IMR-90 (cell line): ENCODE measurements around the gene ALG1. TPM values are rescaled to one million over a fixed set of nuclear protein-coding genes. Genes with fewer than 3 reads are reported as not detected.
"Not testable (repeated sequence)": the region's sequence is repeated elsewhere in the genome, so short reads cannot be mapped to it uniquely, and the experiment has no call there.

Experiments
- ATAC-seq: fragments of 200-7000 bp; cut with Tn5 transposase; 2 replicates; pipeline ENCODE4 v1.9.1; 2020; ENCODE audit warnings: low read depth, mild to moderate bottlenecking, moderate library complexity
- BruUV-seq: library from RNA; stranded (reverse); fragments of 400-500 nt; replicated peaks from 2 replicates; lab custom pipeline; 2021; lab: Mats Ljungman, UMichigan
- CTCF ChIA-PET: fragments of 300-600 bp; formaldehyde crosslinking; extraction: SDS; loops from one replicate; lab custom pipeline; 2021; ENCODE audit warnings: antibody characterized with exemption; lab: Yijun Ruan, JAX
- POLR2A ChIA-PET: fragments of 300-600 bp; sonication (Branson Sonifier 250); formaldehyde crosslinking; loops from one replicate; lab custom pipeline; 2022; ENCODE audit warnings: antibody characterized with exemption; ENCODE audit not compliant: unreplicated experiment; lab: Charles Lee
- DNase-seq: peaks from one replicate; pipeline ENCODE4 v3.0.0; 2013
- H2AFZ ChIP-seq: replicated peaks from 2 replicates; pipeline ENCODE3; 2013; ENCODE audit warnings: low read length, mild to moderate bottlenecking; ENCODE audit not compliant: poor library complexity
- H2AK5ac ChIP-seq: 2 replicates; pipeline ENCODE4 v1.6.1; 2013; ENCODE audit warnings: low read depth, low read length, inconsistent platforms
- H2AK9ac ChIP-seq: replicated peaks from 2 replicates; pipeline ENCODE3; 2013; ENCODE audit warnings: mild to moderate bottlenecking, low read depth, low read length, moderate library complexity; ENCODE audit not compliant: poor library complexity
- H2BK120ac ChIP-seq: 2 replicates; pipeline ENCODE4 v1.6.1; 2013; ENCODE audit warnings: low read depth, low read length, inconsistent platforms
- H2BK15ac ChIP-seq: 3 replicates; pipeline ENCODE4 v1.6.1; 2013; ENCODE audit warnings: low read depth, low read length, inconsistent platforms
- H2BK20ac ChIP-seq: 2 replicates; pipeline ENCODE4 v1.6.1; 2013; ENCODE audit warnings: low read depth, mild to moderate bottlenecking, inconsistent platforms, low read length, moderate library complexity
- H2BK5ac ChIP-seq: 2 replicates; pipeline ENCODE4 v1.6.1; 2013; ENCODE audit warnings: mild to moderate bottlenecking, low read depth, low read length, inconsistent platforms; ENCODE audit not compliant: poor library complexity, severe bottlenecking
- H3K14ac ChIP-seq: replicated peaks from 2 replicates; pipeline ENCODE4 v1.6.1; 2013; ENCODE audit warnings: low read depth, low read length, inconsistent platforms
- H3K18ac ChIP-seq: 2 replicates; pipeline ENCODE4 v1.6.1; 2013; ENCODE audit warnings: low read depth, low read length, control low read depth
- H3K23ac ChIP-seq: 2 replicates; pipeline ENCODE4 v1.6.1; 2013; ENCODE audit warnings: low read depth, low read length, inconsistent platforms
- H3K27ac ChIP-seq: 2 replicates; pipeline ENCODE4 v1.5.1; 2013; ENCODE audit warnings: mild to moderate bottlenecking, control low read depth, low read length; ENCODE audit not compliant: insufficient read depth
- H3K27me3 ChIP-seq: 2 replicates; pipeline ENCODE4 v1.6.1; 2013; ENCODE audit warnings: low read length; ENCODE audit not compliant: control insufficient read depth, insufficient read depth
- H3K36me3 ChIP-seq: 2 replicates; pipeline ENCODE4 v1.6.1; 2013; ENCODE audit warnings: low read length, mixed read lengths; ENCODE audit not compliant: control insufficient read depth, insufficient read depth
- H3K4ac ChIP-seq: 2 replicates; pipeline ENCODE4 v1.6.1; 2013; ENCODE audit warnings: low read depth, low read length, inconsistent platforms
- H3K4me1 ChIP-seq: 2 replicates; pipeline ENCODE4 v1.6.1; 2013; ENCODE audit warnings: low read length, mixed read lengths; ENCODE audit not compliant: control insufficient read depth, insufficient read depth
- H3K4me2 ChIP-seq: 2 replicates; pipeline ENCODE4 v1.6.1; 2013; ENCODE audit warnings: low read depth, mild to moderate bottlenecking, control low read depth, low read length, moderate library complexity
- H3K4me3 ChIP-seq: 2 replicates; pipeline ENCODE4 v1.5.1; 2013; ENCODE audit warnings: low read depth, mild to moderate bottlenecking, control low read depth, low read length, moderate library complexity; ENCODE audit not compliant: insufficient read depth
- H3K56ac ChIP-seq: 2 replicates; pipeline ENCODE4 v1.6.1; 2013; ENCODE audit warnings: low read length, inconsistent platforms; ENCODE audit not compliant: insufficient read depth; ENCODE audit errors: extremely low read depth
- H3K79me1 ChIP-seq, 2 experiments: 2 replicates each; pipeline ENCODE4 v1.6.1; 2013; ENCODE audit warnings: low read length in 2 of 2, inconsistent platforms in 1 of 2, low read depth in 1 of 2
- H3K9ac ChIP-seq: 2 replicates; pipeline ENCODE4 v1.6.1; 2013; ENCODE audit warnings: low read depth, low read length, control low read depth
- H3K9me1 ChIP-seq: 2 replicates; pipeline ENCODE4 v1.6.1; 2013; ENCODE audit warnings: low read length, inconsistent platforms; ENCODE audit not compliant: insufficient read depth
- H3K9me3 ChIP-seq: 2 replicates; pipeline ENCODE4 v1.6.1; 2013; ENCODE audit warnings: low read length; ENCODE audit not compliant: control insufficient read depth, insufficient read depth
- H4K20me1 ChIP-seq: 2 replicates; pipeline ENCODE4 v1.6.1; 2013; ENCODE audit warnings: low read length, inconsistent platforms; ENCODE audit not compliant: insufficient read depth
- H4K5ac ChIP-seq: 2 replicates; pipeline ENCODE4 v1.6.1; 2013; ENCODE audit warnings: mild to moderate bottlenecking, low read depth, low read length, control low read depth
- H4K8ac ChIP-seq, 2 experiments: 2 replicates each; pipeline ENCODE4 v1.6.1; 2013; ENCODE audit warnings: low read depth in 2 of 2, low read length in 2 of 2, control low read depth in 1 of 2, inconsistent platforms in 1 of 2
- H4K91ac ChIP-seq: 2 replicates; pipeline ENCODE4 v1.6.1; 2013; ENCODE audit warnings: low read depth, low read length, inconsistent platforms; ENCODE audit not compliant: insufficient read depth
- MAFK ChIP-seq: IDR thresholded peaks from 2 replicates; pipeline ENCODE4 v1.6.1; 2012; ENCODE audit warnings: low read depth, low read length, improper control_type of control experiment
- WGBS, 2 experiments: methylation state at CpG; one replicate each; pipeline versions ENCODE4 v1.1.5 to v1.1.7; 2013; ENCODE audit warnings: missing lambda C conversion rate in 2 of 2; ENCODE audit not compliant: insufficient read length in 1 of 2; ENCODE audit errors: extremely low coverage in 2 of 2; 5-methylcytosine and 5-hydroxymethylcytosine counted together
- dilution Hi-C: fragments of 300-500 bp; cut with HindIII; formaldehyde crosslinking; loops from one replicate; pipeline ENCODE4 v1.14.3; 2018; ENCODE audit warnings: low sequenced_read_pairs; ENCODE audit not compliant: unreplicated experiment
- in situ Hi-C: fragments of 300-500 bp; cut with MboI; formaldehyde crosslinking; loops from 3 replicates; pipeline ENCODE4 v1.14.3; 2019; ENCODE audit warnings: low sequenced_read_pairs, inconsistent platforms, mixed read lengths
- intact Hi-C: fragments of 100-400 bp; cut with micrococcal nuclease; formaldehyde crosslinking; loops from 2 replicates; pipeline ENCODE4 v1.10.0; 2022
- polyA plus RNA-seq, 3 experiments: library from polyadenylated mRNA; depleted of rRNA; stranded (reverse); fragments of >200 nt; gene quantifications; 2 replicates each; pipeline ENCODE4 v1.2.3, GENCODE V29; 2012; ENCODE audit warnings: low replicate concordance in 1 of 3
- total RNA-seq: library from RNA; depleted of rRNA; stranded (reverse); fragments of >200 nt; gene quantifications from 2 replicates; pipeline ENCODE4 v1.2.3, GENCODE V29; 2012

Gene ALG1
- total and polyA plus RNA-seq, 2 of the 4 experiments (the other 2 are of a cell fraction) = 30.9 to 41.0 TPM

DNA sequence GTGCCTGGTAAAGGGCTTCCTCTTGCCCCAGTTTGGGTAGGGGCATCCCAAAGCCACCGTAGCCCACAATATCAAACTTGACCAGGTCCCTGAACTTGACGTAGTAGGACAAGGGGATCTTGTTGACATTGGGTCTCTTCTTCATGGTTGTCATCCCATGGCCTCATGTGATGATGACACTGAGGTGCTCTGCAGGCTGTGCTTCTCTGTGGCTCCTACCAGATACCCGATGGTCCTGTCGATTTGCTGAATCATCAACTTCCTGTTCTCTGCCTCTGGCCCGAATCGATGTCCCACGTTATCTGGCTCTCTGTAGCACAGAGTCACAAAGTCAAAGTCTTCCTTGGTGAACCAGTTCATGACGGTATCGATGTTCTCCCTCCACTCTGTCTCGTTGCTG lies 39.3 kb downstream of the ALG1 start:
- H2BK15ac ChIP-seq, ATAC-seq, H2AK5ac ChIP-seq, H3K27ac ChIP-seq, H4K5ac ChIP-seq, H3K27me3 ChIP-seq, H4K20me1 ChIP-seq, H3K79me1 ChIP-seq, H3K9ac ChIP-seq, H3K23ac ChIP-seq, H3K4me3 ChIP-seq, H3K14ac ChIP-seq, H2BK5ac ChIP-seq, H2BK20ac ChIP-seq, dilution Hi-C loops, H4K8ac ChIP-seq, H2AK9ac ChIP-seq, intact Hi-C loops, H2AFZ ChIP-seq, CTCF ChIA-PET, H2BK120ac ChIP-seq, H3K56ac ChIP-seq, H3K4me2 ChIP-seq, H3K9me1 ChIP-seq, H4K91ac ChIP-seq, H3K18ac ChIP-seq, H3K9me3 ChIP-seq, H3K4me1 ChIP-seq, DNase-seq, in situ Hi-C loops, POLR2A ChIA-PET, BruUV-seq, H3K4ac ChIP-seq, H3K36me3 ChIP-seq: not testable (repeated sequence)
- TF ChIP-seq MAFK = peak; percentile 62; the same call in 1 of the 2 replicates
- WGBS, 2 experiments = no CpG with 5 or more reads among the region's 10 CpGs

DNA sequence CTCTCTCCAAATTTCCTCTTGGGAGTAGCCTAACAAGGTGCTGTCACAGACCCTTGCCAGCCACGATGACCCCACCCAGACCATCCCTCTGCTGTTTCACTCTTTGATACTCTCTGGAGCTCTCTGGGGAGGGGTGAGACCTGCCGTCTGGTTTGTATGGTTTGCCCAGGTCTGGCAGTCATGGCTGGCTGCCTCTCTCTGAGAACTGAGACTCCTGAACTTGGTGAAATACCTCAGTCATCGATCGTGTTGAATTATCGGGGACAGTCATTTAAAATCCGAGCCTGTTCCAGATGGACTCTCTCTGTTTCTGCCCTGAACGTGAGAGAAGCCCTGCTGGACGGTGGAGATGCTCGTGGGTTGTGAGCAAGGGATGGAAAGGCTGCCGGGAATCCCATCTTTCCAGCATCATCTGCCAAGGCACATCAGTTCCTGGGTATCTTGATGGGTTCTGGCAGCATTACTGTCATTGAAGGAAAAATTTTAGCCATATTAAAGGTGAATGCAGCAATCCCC lies 45.2 kb downstream of the ALG1 start:
- H3K9ac ChIP-seq, H2AK9ac ChIP-seq, H3K79me1 ChIP-seq, H4K8ac ChIP-seq, H3K56ac ChIP-seq, H3K4me1 ChIP-seq, H4K91ac ChIP-seq, H3K9me1 ChIP-seq, H3K36me3 ChIP-seq, H3K18ac ChIP-seq, H3K23ac ChIP-seq, H2BK20ac ChIP-seq, H2BK5ac ChIP-seq, H3K4ac ChIP-seq, intact Hi-C loops, H4K5ac ChIP-seq, BruUV-seq, H2BK120ac ChIP-seq, H3K27me3 ChIP-seq, in situ Hi-C loops, H3K4me3 ChIP-seq, dilution Hi-C loops, H3K9me3 ChIP-seq, DNase-seq, CTCF ChIA-PET, H3K27ac ChIP-seq, H2AK5ac ChIP-seq, ATAC-seq, H3K14ac ChIP-seq, H2AFZ ChIP-seq, POLR2A ChIA-PET, H4K20me1 ChIP-seq, H2BK15ac ChIP-seq: not testable (repeated sequence)
- WGBS, 2 experiments = 40% methylated on average over 1 of the region's 10 CpGs; no CpG with 5 or more reads in 1 of the 2 experiments
- H3K4me2 ChIP-seq = peak overlapping the region; percentile 16; the same call in 1 of the 2 replicates
